Measurements from ENCODE around the gene TMEM220.
"Not testable (repeated sequence)": the region's sequence is repeated elsewhere in the genome, so short reads cannot be mapped to it uniquely, and the experiment has no call there.

The TMEM220 gene

GRCh38 chr17:10727192-10727591, 2.6 kb downstream of the TMEM220 start:
- DNase-seq: no peak

- no peak for DNase-seq
These were observed 3.6 kb downstream of the TMEM220 start for GRCh38 chr17:10726196-10726595.

- DNase-seq: no peak
These were observed 4.6 kb downstream of the TMEM220 start for GRCh38 chr17:10725262-10725661.

DNA sequence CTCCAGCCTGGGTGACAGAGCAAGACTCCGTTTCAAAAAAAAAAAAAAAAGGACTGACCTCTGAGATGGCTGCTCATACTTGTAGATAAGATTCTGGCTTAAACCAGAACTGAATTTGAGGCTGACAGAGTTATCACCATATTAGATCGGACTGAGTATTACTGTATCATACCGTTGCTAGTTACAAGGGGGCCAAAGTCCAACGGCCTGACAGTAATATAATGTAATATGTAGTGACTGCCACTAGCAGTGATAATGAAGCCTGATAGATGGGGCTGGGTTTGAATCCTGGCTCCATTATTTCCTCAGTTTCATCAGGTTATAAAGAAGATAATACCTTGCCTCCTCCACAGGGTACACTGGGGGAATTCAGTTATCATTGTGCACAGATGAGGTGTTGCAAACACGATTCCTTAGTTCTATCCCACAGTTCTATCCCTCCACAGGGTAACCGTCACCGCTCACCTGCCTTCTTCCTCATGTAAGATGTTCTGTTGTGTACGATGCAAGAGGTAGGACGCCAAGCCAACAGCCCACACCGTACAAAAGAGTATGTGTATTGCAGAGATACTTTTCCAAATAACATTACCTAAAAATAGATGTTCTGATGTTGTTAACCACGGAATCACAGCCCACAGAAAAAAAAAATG, 5.2 kb downstream of the TMEM220 start:
- DNase-seq: no peak

GRCh38 chr17:10718547-10718946, 11.3 kb downstream of the TMEM220 start:
- no peak for DNase-seq

GRCh38 chr17:10716218-10716617, 13.6 kb downstream of the TMEM220 start:
- DNase-seq: no peak

DNA sequence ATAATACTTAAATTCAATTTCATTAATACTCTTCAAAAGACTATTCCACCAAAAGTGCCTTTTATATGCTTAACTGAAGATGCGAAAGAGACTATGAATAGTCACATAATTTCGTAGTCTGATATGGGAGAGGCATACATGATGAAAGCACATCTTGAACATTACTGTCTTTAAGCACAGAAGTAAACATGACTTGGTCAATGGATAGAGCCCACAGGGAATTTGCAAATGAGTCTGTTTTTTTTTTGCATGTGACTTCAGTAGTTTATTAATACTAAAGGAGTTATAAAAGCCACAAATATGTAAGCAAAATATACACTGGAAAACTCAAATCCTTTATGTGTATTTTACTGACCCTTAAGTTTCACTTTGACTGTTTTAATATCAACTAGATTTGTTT, 16.5 kb downstream of the TMEM220 start:
- no peak for DNase-seq

DNA sequence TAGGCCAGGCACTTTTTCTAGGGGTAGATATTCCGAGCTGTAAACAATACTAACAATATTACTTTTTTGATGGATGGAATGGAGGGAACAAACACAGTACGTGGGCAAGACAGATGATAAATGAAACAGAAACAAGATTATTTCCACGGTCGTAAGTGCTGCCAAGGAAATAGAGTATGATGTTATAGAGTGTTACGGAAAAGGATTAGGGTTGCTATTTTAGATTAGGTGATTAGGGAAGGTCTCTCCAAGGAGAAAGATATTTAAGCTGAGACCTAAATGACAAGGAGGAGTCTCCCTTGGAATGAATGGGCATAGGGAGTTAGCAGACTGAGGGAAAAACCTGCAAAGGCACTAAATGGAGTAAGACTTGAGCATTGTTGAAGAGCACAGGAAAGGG, 24.1 kb downstream of the TMEM220 start:
- DNase-seq: no peak

DNA sequence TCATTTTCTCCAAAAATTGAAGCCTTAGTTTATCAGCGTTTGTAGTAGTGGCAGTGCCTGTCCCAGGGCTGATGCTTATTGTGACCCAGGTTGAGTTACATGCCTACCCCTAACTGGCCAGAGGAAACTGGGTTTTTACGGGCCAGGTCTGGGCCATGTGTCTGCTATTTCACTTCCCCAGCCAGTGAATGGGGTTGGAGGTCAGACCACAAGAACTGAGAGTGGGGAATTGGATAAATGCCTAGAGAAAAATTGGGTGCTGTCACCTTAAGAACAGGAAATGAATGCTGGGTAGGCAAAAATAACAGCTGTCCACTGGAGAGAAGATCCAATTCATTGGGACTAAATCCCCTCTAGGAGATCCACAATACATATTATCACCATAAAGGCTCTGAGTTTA, 27.2 kb downstream of the TMEM220 start:
- no peak for DNase-seq

GRCh38 chr17:10699856-10700255, 30.0 kb downstream of the TMEM220 start:
- DNase-seq: no peak

DNA sequence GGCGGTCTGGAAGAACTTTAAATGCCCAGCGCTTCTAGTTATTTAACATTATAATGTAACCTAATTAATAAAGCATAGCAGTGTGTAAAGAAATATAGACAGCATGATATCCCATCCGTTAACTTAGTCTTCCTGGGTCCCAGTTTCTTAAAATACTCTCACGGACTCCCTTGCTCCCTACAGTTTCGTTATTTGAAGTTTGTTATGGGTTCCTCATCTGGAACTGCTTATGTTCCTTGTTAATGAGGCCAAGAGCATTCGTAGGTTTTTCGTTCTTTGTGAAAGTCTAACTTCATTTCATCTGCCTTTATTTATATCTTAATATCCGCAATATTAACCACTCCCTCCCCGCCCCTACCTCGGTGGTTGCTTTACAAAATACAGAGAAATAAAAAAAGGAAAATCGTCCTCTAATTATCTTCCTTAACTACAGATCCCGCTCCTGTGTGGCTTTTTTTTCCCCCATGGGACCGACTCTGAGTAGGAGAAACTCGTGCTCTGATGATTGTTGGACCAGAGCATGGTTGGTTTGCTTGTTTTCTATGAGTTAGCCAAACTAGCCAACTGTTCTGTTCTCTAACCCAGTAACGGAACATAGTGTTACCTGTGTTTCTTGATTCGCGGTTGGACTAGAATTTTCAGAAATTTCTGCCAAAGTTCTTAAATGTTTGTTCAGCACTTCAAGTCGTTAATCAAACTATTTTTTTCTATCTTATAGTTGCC, 31.6 kb downstream of the TMEM220 start:
- DNase-seq: no peak

GRCh38 chr17:10697092-10698081, 32.4 kb downstream of the TMEM220 start, which contains the start of the genes ADPRM and SCO1:
Gene ADPRM, plus strand, starts transcription at chr17:10697594. Its CDS starts 7,333 bp downstream, at chr17:10704927.
Gene SCO1, minus strand, starts transcription at chr17:10697533. Its CDS starts 26 bp downstream, at chr17:10697507.
- peak; percentile 94 for DNase-seq

DNA sequence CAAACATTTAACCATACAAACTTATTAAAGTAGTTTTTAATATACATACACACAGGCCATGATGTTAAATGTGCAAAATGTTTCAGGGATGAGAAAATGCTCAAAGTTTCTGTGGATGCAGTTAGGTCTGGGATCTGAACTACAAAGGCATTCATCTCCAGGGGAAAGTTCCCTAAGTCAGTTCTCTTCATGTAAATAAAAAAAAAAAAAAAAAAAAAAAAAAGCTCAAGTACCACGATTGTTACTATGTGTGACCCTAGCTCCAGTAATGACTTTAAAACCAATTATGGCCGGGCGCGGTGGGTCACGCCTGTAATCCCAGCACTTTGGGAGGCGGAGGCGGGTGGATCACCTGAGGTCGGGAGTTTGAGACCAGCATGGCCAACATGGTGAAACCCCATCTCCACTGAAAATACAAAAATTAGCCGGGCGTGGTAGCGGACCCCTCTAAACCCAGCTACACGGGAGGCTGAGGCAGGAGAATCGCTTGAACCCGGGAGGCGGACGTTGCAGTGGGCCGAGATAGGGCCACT, 33.9 kb downstream of the TMEM220 start:
- not testable (repeated sequence) for DNase-seq

DNA sequence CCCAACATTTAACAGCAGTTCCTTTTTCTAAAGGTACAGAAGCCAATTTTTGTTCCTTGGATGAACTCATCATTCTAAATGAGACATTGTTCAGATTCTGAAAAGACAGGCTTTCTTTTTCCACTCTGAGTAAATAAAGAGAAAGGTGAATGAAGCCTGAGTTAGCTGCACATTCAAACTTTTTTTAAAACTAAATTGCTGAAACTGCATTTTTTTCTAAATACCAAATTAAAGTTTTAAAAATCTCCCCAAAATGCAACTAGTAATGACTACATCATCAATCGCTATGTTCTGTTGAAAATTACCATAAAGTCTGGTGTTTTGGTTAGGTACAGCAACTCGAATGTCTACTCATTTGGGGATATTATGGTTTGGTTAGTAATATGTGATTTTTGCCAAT, 42.3 kb downstream of the TMEM220 start:
- DNase-seq: no peak

DNA sequence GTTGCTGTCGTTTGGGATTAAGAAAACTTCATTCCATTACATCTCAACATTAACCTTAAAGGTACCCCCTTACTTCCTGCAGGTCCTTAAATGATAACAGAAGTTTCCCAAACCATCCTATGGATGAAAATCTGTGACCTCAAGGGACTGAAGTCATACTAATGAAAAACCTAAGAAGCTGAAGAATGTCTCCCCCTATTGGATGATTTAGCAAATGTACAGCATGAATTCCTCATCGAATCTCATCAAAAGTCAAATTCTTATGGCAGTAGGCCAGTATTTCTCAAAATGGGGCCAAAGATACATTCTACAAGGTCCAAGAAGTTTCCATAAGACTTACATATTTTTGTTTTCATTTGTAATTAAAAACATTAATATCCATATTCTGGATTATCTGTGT, 46.0 kb downstream of the TMEM220 start:
- no peak for DNase-seq

- DNase-seq: no peak
These were observed 47.9 kb downstream of the TMEM220 start for GRCh38 chr17:10681866-10682446.

GRCh38 chr17:10674704-10675103, 55.1 kb downstream of the TMEM220 start:
- DNase-seq: no peak

DNA sequence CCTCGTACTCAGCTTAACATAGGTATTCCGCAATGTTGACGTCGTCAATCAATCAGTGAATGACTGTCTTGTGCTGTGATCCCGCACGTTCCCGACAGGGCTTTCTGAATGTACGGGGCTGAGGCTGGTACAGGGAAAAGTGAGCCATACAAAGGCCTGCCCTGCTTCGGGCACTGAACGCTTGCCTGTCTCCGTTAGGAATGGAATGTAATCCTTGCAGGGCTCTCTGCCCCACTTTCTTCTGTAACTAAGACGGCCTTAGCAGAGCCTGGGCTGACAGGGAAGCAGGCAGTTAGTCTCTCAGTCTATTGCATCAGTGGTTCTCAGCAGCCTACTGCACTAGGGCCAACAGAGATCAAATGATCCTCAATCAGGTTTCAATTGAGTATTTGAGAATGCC, 56.5 kb downstream of the TMEM220 start:
- no peak for DNase-seq

GRCh38 chr17:10668775-10669174, 61.0 kb downstream of the TMEM220 start:
- DNase-seq: no peak

GRCh38 chr17:10666906-10667305, 62.9 kb downstream of the TMEM220 start:
- DNase-seq: no peak

DNA sequence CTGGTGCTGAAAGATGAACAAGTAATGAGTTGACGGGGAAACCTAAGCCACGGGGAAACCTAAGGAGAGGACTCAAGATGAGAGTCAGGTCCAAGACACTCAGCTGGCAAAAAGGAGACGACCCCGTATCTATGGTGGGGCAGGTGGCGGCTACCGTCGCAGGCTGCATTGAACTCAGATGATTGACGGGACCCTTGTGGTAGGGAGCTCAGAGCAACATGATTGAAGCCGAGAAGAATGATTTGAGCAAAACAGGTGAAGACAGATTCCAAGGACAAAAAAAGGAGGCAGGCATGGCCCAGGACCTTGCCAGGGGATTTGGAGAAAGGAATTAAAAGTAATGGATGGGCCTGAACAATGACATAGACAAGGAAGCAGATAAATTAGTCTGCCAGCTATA, 65.3 kb downstream of the TMEM220 start:
- no peak for DNase-seq
